PFSK-1 (cell line): Measurements from ENCODE around the gene RAB11A.

ENCODE experiments used
- FOXP2 ChIP-seq: optimal IDR thresholded peaks from 2 replicates; pipeline ENCODE3; 2011; ENCODE audit warnings: borderline replicate concordance, control low read depth, inconsistent platforms; ENCODE audit not compliant: insufficient read depth; ENCODE audit errors: extremely low read length, extremely low read depth
- POLR2AphosphoS5 ChIP-seq: IDR thresholded peaks from 2 replicates; pipeline ENCODE4 v1.6.1; 2012; ENCODE audit warnings: low read depth, mild to moderate bottlenecking, control low read depth, low read length, moderate library complexity
- SIN3A ChIP-seq: IDR thresholded peaks from 2 replicates; pipeline ENCODE4 v1.6.1; 2012; ENCODE audit warnings: mild to moderate bottlenecking, low read length, moderate library complexity, borderline replicate concordance; ENCODE audit not compliant: insufficient read depth
- TAF1 ChIP-seq: IDR thresholded peaks from 2 replicates; pipeline ENCODE4 v1.6.1; 2012; ENCODE audit warnings: low read length, control low read depth, borderline replicate concordance; ENCODE audit not compliant: insufficient read depth
- TF ChIP-seq, protein P1 (sequence below), 2 experiments: IDR thresholded peaks; 2 replicates each; pipeline versions ENCODE4 v1.6.1 to v1.8.0; 2011 to 2012; ENCODE audit warnings: low read depth in 2 of 2, low read length in 2 of 2, control low read depth in 1 of 2, inconsistent platforms in 1 of 2, mild to moderate bottlenecking in 1 of 2, moderate library complexity in 1 of 2; ENCODE audit not compliant: insufficient read depth in 1 of 2

The RAB11A gene

DNA sequence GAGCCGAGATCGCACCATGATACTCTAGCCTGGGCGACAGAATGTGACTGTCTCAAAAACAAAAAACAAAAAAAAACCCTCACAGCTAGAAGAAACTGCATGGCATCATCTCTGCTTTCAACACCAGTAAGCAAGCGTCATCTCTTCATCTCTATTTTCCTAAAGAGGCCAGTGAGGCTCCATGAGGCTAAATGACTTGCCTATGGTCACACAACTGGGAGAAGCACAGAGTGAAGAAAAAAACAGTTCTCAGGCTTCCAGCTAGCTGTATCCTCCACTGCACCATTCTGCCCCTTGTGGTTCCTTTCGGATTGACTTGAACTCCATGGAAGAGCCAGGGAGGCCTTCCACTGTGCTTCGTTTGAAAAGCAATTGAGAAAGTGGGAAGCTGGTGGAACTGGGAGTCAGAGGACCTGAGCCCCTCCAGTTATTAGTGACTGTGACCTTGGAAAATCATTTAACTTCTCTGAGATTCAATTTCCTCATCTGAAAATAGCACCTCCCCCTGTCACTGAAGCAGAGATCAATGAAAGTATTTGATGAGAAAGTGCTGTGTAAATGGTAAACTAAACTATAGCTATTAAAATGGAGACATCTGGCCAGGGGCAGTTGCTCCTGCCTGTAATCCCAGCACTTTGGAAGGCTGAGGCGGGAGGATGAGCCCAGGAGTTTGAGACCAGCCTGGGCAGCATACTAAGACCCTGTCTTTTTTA lies 45.1 kb upstream of the RAB11A start:
- TF ChIP-seq FOXP2 (no peak), TAF1 (no peak), SIN3A (no peak), POLR2AphosphoS5 (no peak)
- TF ChIP-seq, protein P1, sequence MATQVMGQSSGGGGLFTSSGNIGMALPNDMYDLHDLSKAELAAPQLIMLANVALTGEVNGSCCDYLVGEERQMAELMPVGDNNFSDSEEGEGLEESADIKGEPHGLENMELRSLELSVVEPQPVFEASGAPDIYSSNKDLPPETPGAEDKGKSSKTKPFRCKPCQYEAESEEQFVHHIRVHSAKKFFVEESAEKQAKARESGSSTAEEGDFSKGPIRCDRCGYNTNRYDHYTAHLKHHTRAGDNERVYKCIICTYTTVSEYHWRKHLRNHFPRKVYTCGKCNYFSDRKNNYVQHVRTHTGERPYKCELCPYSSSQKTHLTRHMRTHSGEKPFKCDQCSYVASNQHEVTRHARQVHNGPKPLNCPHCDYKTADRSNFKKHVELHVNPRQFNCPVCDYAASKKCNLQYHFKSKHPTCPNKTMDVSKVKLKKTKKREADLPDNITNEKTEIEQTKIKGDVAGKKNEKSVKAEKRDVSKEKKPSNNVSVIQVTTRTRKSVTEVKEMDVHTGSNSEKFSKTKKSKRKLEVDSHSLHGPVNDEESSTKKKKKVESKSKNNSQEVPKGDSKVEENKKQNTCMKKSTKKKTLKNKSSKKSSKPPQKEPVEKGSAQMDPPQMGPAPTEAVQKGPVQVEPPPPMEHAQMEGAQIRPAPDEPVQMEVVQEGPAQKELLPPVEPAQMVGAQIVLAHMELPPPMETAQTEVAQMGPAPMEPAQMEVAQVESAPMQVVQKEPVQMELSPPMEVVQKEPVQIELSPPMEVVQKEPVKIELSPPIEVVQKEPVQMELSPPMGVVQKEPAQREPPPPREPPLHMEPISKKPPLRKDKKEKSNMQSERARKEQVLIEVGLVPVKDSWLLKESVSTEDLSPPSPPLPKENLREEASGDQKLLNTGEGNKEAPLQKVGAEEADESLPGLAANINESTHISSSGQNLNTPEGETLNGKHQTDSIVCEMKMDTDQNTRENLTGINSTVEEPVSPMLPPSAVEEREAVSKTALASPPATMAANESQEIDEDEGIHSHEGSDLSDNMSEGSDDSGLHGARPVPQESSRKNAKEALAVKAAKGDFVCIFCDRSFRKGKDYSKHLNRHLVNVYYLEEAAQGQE (IDR thresholded peaks at IDR 0.05; ENCODE audit: insufficient read depth in 1 of 2, low read depth in 2 of 2, low read length in 2 of 2), result no peak

DNA sequence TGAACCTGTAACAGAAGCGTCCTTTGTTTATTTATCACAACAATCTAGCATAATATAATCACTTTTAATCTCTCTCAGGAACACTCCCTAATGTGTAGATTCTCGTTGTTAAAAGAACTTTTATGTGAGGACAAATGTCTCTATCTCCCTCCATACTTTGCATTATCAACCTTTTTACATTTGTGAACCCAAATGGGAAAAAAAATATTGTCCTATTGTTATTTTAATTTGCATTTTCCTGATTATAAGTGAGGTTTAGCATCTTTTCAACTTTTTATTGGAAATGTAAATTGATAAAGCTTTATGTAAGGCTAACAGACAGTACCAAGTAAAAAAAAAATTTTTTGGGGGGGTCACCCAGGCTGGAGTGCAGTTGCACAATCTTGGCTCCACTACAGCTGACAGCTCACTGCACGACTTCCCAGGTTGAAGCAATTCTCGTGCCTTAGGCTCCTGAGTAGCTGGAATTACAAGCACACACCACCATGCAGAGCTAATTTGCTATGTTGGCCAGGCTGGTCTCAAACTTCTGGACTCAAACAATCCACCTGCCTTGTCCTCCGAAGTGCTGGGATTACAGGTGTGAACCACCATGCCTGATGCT lies 44.2 kb upstream of the RAB11A start:
- TF ChIP-seq TAF1 (no peak), SIN3A (no peak), POLR2AphosphoS5 (no peak), FOXP2 (no peak)

DNA sequence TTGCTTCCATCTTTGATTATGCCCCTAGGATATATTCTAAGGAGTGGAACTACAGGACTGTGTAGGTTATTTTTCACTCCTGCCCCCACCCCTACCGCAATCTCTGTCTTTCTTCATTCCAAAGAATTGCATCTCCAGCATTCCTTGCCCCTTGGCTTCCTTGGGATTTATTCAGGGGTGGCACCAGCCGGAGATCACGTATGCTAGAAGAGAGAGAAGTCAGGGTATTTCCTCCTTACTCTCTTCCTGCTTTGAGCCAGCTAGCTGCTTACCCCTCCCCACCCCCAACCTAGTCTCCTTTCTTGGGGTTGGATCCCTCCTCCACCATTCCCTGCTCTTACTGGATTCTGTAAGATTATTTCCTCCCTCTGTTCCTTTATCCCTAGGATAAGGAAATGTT lies 42.2 kb upstream of the RAB11A start:
- TF ChIP-seq SIN3A (no peak), POLR2AphosphoS5 (no peak), TAF1 (no peak), FOXP2 (no peak)
- TF ChIP-seq, protein P1 (IDR thresholded peaks at IDR 0.05; ENCODE audit: insufficient read depth in 1 of 2, low read depth in 2 of 2, low read length in 2 of 2), result no peak

DNA sequence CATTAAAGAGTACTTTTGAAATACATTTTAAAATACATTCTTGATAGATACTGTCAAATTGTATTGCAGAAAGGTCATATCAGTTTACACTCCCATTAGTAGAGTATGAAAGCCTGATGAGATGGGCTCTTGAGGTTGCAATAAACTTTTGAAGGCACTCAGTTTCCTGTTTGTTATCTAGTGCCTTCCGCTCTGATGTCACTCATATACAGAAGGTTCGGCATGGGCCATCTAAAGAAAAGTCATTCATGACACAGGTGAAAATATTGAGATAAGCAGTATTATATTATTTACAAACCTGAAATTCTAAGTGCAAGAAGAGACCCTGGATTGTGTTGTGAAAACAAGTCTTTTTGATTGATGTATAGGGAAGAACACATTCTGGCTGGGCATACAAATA lies 40.7 kb upstream of the RAB11A start:
- TF ChIP-seq TAF1 (no peak), POLR2AphosphoS5 (no peak), FOXP2 (no peak), SIN3A (no peak)
- TF ChIP-seq, protein P1 (IDR thresholded peaks at IDR 0.05; ENCODE audit: insufficient read depth in 1 of 2, low read depth in 2 of 2, low read length in 2 of 2), result no peak

DNA sequence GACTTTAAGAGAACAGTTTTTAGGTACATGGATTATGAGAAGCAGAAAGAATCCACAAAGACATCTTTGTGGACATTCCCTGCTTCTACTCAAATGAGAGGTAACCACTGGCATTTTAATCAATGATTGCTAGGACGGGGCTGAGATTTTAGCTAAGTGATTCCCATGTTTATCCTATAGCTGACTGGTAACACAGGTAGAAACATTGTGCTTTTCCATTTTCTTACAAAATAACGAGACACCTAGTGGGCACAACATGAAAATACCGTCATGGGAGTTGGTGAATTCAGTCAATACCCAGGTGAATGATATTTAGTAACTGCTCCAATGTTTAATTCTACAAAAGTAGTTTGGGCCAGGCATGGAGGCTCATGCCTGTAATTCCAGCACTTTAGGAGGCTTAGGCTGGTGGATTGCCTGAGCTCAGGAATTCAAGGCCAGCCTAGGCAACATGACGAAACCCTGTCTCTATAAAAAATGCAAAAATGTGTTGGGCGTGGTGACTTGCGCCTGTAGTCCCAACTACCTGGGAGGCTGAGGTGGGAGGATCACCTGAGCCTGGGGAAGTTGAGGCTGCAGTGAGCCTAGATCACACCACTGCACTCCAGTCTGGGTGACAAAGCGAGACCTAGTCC lies 40.0 kb upstream of the RAB11A start:
- TF ChIP-seq POLR2AphosphoS5, result no peak
- TF ChIP-seq FOXP2, result no peak
